Measurements from ENCODE around the gene ENC1. TPM values are rescaled to one million over a fixed set of nuclear protein-coding genes. Genes with fewer than 3 reads are reported as not detected.

The ENC1 gene
- total RNA-seq, 1 experiment from 2014 or later: 30.0 TPM

DNA sequence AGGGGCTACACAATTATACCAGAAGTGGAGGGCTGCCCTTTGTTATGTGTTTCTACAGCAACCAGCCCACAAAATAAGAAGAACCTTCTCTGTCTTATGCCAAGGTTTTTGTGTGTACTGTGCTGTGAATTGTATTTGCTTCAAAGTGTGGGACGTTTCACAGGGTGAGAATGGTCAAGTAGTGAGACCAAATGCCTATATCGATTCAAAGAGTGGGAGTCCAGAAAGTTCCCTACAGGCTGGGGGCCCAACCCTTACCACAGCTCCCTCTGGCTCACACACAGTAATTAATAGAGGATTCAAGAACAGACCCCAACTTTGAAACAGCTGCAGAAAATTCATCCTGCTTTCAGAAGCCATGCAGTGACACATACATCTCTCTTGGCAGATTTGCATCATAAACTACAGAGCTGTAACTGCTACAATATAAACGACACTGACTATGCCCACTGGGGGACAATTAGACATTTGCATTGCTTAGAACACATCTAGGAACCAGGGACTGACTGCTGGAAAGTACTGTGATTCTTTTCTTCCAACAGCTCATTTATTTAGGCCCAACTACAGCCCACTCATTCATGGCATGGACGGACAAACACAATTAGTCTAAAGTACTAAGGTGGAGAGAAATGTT is 12.8 kb downstream of the ENC1 start:
- BruUV-seq (replicated peaks): no TSS peak
- ATAC-seq (no peak), DNase-seq (ENCODE audit: low read depth, low spot score) (no peak)
- Histone ChIP-seq H3K27me3 (ENCODE audit: insufficient read depth, low read length) (no peaks in the 10 kb centered on the region), H3K79me2 (ENCODE audit: insufficient read depth, low read length) (no peaks in the 10 kb centered on the region), H2AFZ (ENCODE audit: low read depth, low read length, poor library complexity, severe bottlenecking) (no peak overlapping the region), H3K9ac (ENCODE audit: low read length) (no peak overlapping the region), H3K4me1 (ENCODE audit: control insufficient read depth in 1 of 2, insufficient read depth in 2 of 2, low read length in 2 of 2) (peaks cover 56 to 59% of the 10 kb centered on the region in 2 experiments), H3K9me3 (ENCODE audit: control insufficient read depth in 1 of 2, insufficient read depth in 1 of 2, low read depth in 1 of 2, low read length in 2 of 2) (no peaks in the 10 kb centered on the region), H3K27ac (ENCODE audit: low read depth, low read length) (no peak overlapping the region), H4K20me1 (ENCODE audit: insufficient read depth) (no peaks in the 10 kb centered on the region), H3K4me2 (ENCODE audit: low read length) (no peak overlapping the region), H3K4me3 (replicated peaks in 1 of 2; ENCODE audit: low read depth in 1 of 2, low read length in 2 of 2) (no peak overlapping the region), H3K36me3 (ENCODE audit: control insufficient read depth in 1 of 2, insufficient read depth in 2 of 2, low read length in 2 of 2) (peaks cover 11 to 13% of the 10 kb centered on the region in 2 experiments), H3K9me2 (ENCODE audit: insufficient read depth) (no peaks in the 10 kb centered on the region)
- POLR2A ChIA-PET: no interaction called here
- no peak for TF ChIP-seq RAD21 (IDR thresholded peaks at IDR 0.05; ENCODE audit: low read depth)
- TF ChIP-seq CBX3 (IDR thresholded peaks at IDR 0.05; ENCODE audit: low read depth): no peak
- TF ChIP-seq, protein P1, sequence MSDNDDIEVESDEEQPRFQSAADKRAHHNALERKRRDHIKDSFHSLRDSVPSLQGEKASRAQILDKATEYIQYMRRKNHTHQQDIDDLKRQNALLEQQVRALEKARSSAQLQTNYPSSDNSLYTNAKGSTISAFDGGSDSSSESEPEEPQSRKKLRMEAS (IDR thresholded peaks at IDR 0.05): no peak
- no peak for TF ChIP-seq SRF (IDR thresholded peaks at IDR 0.05; ENCODE audit: low read depth)
- TF ChIP-seq, protein P2, sequence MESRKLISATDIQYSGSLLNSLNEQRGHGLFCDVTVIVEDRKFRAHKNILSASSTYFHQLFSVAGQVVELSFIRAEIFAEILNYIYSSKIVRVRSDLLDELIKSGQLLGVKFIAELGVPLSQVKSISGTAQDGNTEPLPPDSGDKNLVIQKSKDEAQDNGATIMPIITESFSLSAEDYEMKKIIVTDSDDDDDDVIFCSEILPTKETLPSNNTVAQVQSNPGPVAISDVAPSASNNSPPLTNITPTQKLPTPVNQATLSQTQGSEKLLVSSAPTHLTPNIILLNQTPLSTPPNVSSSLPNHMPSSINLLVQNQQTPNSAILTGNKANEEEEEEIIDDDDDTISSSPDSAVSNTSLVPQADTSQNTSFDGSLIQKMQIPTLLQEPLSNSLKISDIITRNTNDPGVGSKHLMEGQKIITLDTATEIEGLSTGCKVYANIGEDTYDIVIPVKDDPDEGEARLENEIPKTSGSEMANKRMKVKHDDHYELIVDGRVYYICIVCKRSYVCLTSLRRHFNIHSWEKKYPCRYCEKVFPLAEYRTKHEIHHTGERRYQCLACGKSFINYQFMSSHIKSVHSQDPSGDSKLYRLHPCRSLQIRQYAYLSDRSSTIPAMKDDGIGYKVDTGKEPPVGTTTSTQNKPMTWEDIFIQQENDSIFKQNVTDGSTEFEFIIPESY (IDR thresholded peaks at IDR 0.05; ENCODE audit: extremely low read depth, insufficient replicate concordance, low read length): no peak
- no peak for TF ChIP-seq POLR2A (IDR thresholded peaks at IDR 0.05; ENCODE audit: borderline replicate concordance, extremely low read depth, insufficient read depth, insufficient read length)
- TF ChIP-seq EZH2 (IDR thresholded peaks at IDR 0.05): no peak
- TF ChIP-seq ZNF274 (IDR thresholded peaks at IDR 0.05; ENCODE audit: low read depth, low read length): no peak
- TF ChIP-seq, protein P3, sequence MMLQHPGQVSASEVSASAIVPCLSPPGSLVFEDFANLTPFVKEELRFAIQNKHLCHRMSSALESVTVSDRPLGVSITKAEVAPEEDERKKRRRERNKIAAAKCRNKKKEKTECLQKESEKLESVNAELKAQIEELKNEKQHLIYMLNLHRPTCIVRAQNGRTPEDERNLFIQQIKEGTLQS (IDR thresholded peaks at IDR 0.05): no peak
- no peak for TF ChIP-seq FOSL1 (IDR thresholded peaks at IDR 0.05; ENCODE audit: low read depth)
- TF ChIP-seq SP1 (IDR thresholded peaks at IDR 0.05; ENCODE audit: low read depth): no peak
- no peak for TF ChIP-seq EZH2phosphoT487 (IDR thresholded peaks at IDR 0.05; ENCODE audit: borderline replicate concordance)
- TF ChIP-seq CEBPB (IDR thresholded peaks at IDR 0.05; ENCODE audit: low read depth): no peak
- TF ChIP-seq SIN3A (IDR thresholded peaks at IDR 0.05; ENCODE audit: low read depth): no peak
- TF ChIP-seq ELF1 (IDR thresholded peaks at IDR 0.05; ENCODE audit: borderline replicate concordance, low read depth): no peak
- TF ChIP-seq ZFX (IDR thresholded peaks at IDR 0.05): no peak
- no peak for TF ChIP-seq YY1 (IDR thresholded peaks at IDR 0.05; ENCODE audit: extremely low read depth, insufficient replicate concordance, low read depth, low read length)
- TF ChIP-seq, protein P4, sequence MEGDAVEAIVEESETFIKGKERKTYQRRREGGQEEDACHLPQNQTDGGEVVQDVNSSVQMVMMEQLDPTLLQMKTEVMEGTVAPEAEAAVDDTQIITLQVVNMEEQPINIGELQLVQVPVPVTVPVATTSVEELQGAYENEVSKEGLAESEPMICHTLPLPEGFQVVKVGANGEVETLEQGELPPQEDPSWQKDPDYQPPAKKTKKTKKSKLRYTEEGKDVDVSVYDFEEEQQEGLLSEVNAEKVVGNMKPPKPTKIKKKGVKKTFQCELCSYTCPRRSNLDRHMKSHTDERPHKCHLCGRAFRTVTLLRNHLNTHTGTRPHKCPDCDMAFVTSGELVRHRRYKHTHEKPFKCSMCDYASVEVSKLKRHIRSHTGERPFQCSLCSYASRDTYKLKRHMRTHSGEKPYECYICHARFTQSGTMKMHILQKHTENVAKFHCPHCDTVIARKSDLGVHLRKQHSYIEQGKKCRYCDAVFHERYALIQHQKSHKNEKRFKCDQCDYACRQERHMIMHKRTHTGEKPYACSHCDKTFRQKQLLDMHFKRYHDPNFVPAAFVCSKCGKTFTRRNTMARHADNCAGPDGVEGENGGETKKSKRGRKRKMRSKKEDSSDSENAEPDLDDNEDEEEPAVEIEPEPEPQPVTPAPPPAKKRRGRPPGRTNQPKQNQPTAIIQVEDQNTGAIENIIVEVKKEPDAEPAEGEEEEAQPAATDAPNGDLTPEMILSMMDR (IDR thresholded peaks at IDR 0.05 in 2 of 3, conservative IDR thresholded peaks at IDR 0.05 in 1 of 3; ENCODE audit: borderline replicate concordance in 1 of 3, insufficient read depth in 1 of 3, low read depth in 2 of 3, low read length in 2 of 3): no peak
- TF ChIP-seq EGR1 (IDR thresholded peaks at IDR 0.05; ENCODE audit: low read depth): no peak
- TF ChIP-seq JUND (IDR thresholded peaks at IDR 0.05): no peak
- CTCF ChIA-PET: no interaction called here
- RAD21 ChIA-PET (ENCODE audit: low non-redundant PET in 1 of 2, low total read pairs in 2 of 2, uncharacterized antibody in 2 of 2, unreplicated experiment in 2 of 2): no interaction called here
- intact Hi-C loops (cut with micrococcal nuclease): no loop called here

All from HCT116 (cell line).